Tibial nerve (tissue), 4 donors: ENCODE measurements around the gene ITGB6. TPM values are rescaled to one million over a fixed set of nuclear protein-coding genes. Genes with fewer than 3 reads are reported as not detected.

Source experiments
- DNase-seq, 2 donors: peaks; one replicate each; pipeline ENCODE4 v3.0.0-alpha.2; 2019; ENCODE audit warnings: low spot score in 2 of 2
- H3K27ac ChIP-seq, 4 donors: fragments of 200-600 bp; sonication (generic) in 3 of 4; one replicate each; pipeline ENCODE4 v1.5.1; 2017 to 2019; ENCODE audit warnings: mild to moderate bottlenecking in 1 of 4
- H3K27me3 ChIP-seq, 2 donors: fragments of 200-600 bp; sonication (generic) in 1 of 2; one replicate each; pipeline versions ENCODE4 v1.5.1 to v1.6.0; 2017 to 2019
- H3K36me3 ChIP-seq, 3 donors: fragments of 200-600 bp; sonication (generic); one replicate each; pipeline ENCODE4 v1.5.1; 2018 to 2019
- H3K4me1 ChIP-seq, 4 donors: fragments of 200-600 bp; sonication (generic) in 3 of 4; one replicate each; pipeline ENCODE4 v1.5.1; 2017 to 2019
- H3K4me3 ChIP-seq, 4 donors: fragments of 200-600 bp; sonication (generic) in 3 of 4; one replicate each; pipeline ENCODE4 v1.5.1; 2017 to 2019; ENCODE audit warnings: mild to moderate bottlenecking in 1 of 4, moderate library complexity in 1 of 4
- H3K9me3 ChIP-seq, 4 donors: fragments of 200-600 bp; sonication (generic) in 3 of 4; one replicate each; pipeline ENCODE4 v1.5.1; 2017 to 2019
- EP300 ChIP-seq, 2 donors: sonication (generic); formaldehyde crosslinking; IDR thresholded peaks; one replicate each; pipeline ENCODE4 v1.6.1; 2017; ENCODE audit warnings: antibody characterized with exemption in 2 of 2, mild to moderate bottlenecking in 1 of 2
- POLR2A ChIP-seq, 2 donors: fragments of 450-650 bp; IDR thresholded peaks; one replicate each; pipeline ENCODE4 v1.6.1; 2017; ENCODE audit warnings: antibody characterized with exemption in 2 of 2, mild to moderate bottlenecking in 2 of 2, moderate library complexity in 2 of 2
- WGBS, 2 donors: methylation state at CpG; one replicate each; pipeline ENCODE4 v1.1.5; 2018; 5-methylcytosine and 5-hydroxymethylcytosine counted together
- total RNA-seq, 4 donors: library from RNA; depleted of rRNA; stranded (reverse); fragments of >200 nt; gene quantifications; one replicate each; pipeline ENCODE4 v1.1.0, GENCODE V29; 2016
- TF ChIP-seq, protein P1 (sequence below), 5 experiments: fragments of 200-600 bp in 3 of 5; fragments of 450-650 bp in 2 of 5; sonication (generic) in 3 of 5; IDR thresholded peaks; one replicate each; pipeline ENCODE4 v1.5.1; 2016 to 2019; ENCODE audit warnings: antibody characterized with exemption in 5 of 5, mild to moderate bottlenecking in 3 of 5, moderate library complexity in 2 of 5

The ITGB6 gene
- total RNA-seq, 4 donors from 2014 or later = not detected

GRCh38 chr2:160139350-160139749, 60.7 kb downstream of the ITGB6 start:
- no peak overlapping the region for H3K27ac ChIP-seq
- no peaks in the 10 kb centered on the region for H3K9me3 ChIP-seq
- H3K4me3 ChIP-seq = no peak overlapping the region
- peaks cover 0 to 10% (median 0%) of the 10 kb centered on the region in 4 donors for H3K4me1 ChIP-seq
- H3K36me3 ChIP-seq = no peaks in the 10 kb centered on the region
- TF ChIP-seq, protein P1, sequence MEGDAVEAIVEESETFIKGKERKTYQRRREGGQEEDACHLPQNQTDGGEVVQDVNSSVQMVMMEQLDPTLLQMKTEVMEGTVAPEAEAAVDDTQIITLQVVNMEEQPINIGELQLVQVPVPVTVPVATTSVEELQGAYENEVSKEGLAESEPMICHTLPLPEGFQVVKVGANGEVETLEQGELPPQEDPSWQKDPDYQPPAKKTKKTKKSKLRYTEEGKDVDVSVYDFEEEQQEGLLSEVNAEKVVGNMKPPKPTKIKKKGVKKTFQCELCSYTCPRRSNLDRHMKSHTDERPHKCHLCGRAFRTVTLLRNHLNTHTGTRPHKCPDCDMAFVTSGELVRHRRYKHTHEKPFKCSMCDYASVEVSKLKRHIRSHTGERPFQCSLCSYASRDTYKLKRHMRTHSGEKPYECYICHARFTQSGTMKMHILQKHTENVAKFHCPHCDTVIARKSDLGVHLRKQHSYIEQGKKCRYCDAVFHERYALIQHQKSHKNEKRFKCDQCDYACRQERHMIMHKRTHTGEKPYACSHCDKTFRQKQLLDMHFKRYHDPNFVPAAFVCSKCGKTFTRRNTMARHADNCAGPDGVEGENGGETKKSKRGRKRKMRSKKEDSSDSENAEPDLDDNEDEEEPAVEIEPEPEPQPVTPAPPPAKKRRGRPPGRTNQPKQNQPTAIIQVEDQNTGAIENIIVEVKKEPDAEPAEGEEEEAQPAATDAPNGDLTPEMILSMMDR (IDR thresholded peaks at IDR 0.05) = no peak
- TF ChIP-seq POLR2A (IDR thresholded peaks at IDR 0.05) (no peak), EP300 (IDR thresholded peaks at IDR 0.05) (no peak)
- no peaks in the 10 kb centered on the region for H3K27me3 ChIP-seq
- no peak for DNase-seq

GRCh38 chr2:160138406-160138805, 61.7 kb downstream of the ITGB6 start:
- Histone ChIP-seq H3K4me3 (no peak overlapping the region), H3K4me1 (peaks cover 0 to 10% (median 0%) of the 10 kb centered on the region in 4 donors), H3K27ac (no peak overlapping the region), H3K27me3 (no peaks in the 10 kb centered on the region), H3K9me3 (no peaks in the 10 kb centered on the region), H3K36me3 (no peaks in the 10 kb centered on the region)
- DNase-seq = no peak
- TF ChIP-seq POLR2A (IDR thresholded peaks at IDR 0.05) (no peak), EP300 (IDR thresholded peaks at IDR 0.05) (no peak)
- TF ChIP-seq, protein P1 (IDR thresholded peaks at IDR 0.05) = no peak
- WGBS, 2 donors = 62 to 67% methylated on average over 1 of the region's 1 CpG

DNA sequence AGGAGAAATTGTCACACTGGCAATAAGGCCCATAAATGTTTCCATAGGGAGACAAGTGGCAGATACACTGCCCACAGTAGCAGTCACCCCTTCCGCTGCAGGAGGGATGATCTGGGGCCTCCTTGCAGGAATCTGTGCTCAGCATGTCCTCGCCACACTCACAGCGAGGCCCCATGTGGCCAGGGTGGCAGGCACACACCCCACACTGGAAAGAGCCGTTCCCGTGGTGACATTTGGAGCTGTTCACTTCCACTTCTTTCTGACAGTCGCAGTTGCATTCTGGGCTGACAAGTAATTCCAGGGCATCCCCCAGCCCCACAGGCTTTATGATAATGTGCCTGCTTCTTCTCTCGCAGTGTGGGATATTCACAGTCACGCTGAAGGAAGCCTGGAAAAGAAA, 62.6 kb downstream of the ITGB6 start:
- Histone ChIP-seq H3K9me3 (no peaks in the 10 kb centered on the region), H3K27me3 (no peaks in the 10 kb centered on the region), H3K36me3 (no peaks in the 10 kb centered on the region), H3K4me3 (no peak overlapping the region), H3K27ac (no peak overlapping the region), H3K4me1 (peaks cover 0 to 10% (median 0%) of the 10 kb centered on the region in 4 donors)
- TF ChIP-seq EP300 (IDR thresholded peaks at IDR 0.05) (no peak), POLR2A (IDR thresholded peaks at IDR 0.05) (no peak)
- TF ChIP-seq, protein P1 (IDR thresholded peaks at IDR 0.05) = no peak
- whole genome bisulfite sequencing, 2 donors = 76 to 79% methylated on average over 8 of the region's 8 CpGs
- DNase-seq = no peak

GRCh38 chr2:160132761-160133160, 67.3 kb downstream of the ITGB6 start:
- Histone ChIP-seq H3K27me3 (no peaks in the 10 kb centered on the region), H3K36me3 (no peaks in the 10 kb centered on the region), H3K9me3 (no peaks in the 10 kb centered on the region), H3K27ac (no peak overlapping the region), H3K4me1 (no peaks in the 10 kb centered on the region), H3K4me3 (no peak overlapping the region)
- TF ChIP-seq, protein P1 (IDR thresholded peaks at IDR 0.05) = no peak
- TF ChIP-seq EP300 (IDR thresholded peaks at IDR 0.05) = no peak
- TF ChIP-seq POLR2A (IDR thresholded peaks at IDR 0.05) = no peak
- 93% methylated on average over 3 of the region's 3 CpGs for WGBS, 2 donors
- no peak for DNase-seq

DNA sequence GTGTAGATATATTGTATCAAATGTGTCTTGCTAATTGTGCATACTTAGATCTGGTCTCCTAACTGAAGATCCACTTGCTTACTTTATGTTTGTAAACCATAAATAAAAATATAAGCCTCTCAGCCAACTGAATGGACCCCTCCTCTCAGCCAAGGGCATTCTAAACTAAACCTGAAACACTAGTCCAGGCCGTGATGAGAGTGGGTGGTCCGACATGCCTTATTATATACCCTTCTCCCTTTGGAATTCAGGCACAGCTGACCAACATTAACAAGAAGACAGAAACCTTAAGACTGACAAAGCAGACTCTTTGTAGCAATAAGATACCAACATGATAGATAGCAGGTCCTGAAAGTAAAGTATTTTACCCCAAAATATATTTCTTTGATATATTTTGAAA, 73.3 kb downstream of the ITGB6 start:
- no peaks in the 10 kb centered on the region for H3K27me3 ChIP-seq
- TF ChIP-seq, protein P1 (IDR thresholded peaks at IDR 0.05) = no peak
- TF ChIP-seq EP300 (IDR thresholded peaks at IDR 0.05) = no peak
- no peak for TF ChIP-seq POLR2A (IDR thresholded peaks at IDR 0.05)
- no peak overlapping the region for H3K4me3 ChIP-seq
- H3K27ac ChIP-seq = no peak overlapping the region
- H3K9me3 ChIP-seq = no peaks in the 10 kb centered on the region
- H3K36me3 ChIP-seq = no peaks in the 10 kb centered on the region
- no peaks in the 10 kb centered on the region for H3K4me1 ChIP-seq
- no peak for DNase-seq
- 72 to 74% methylated on average over 2 of the region's 2 CpGs for WGBS, 2 donors
